Activated B cell treated with CpG ODN at 0.5 μM for 24 hours (primary cell): ENCODE results near the gene CCL7. TPM values are rescaled to one million over a fixed set of nuclear protein-coding genes. Genes with fewer than 3 reads are reported as not detected.

Experiments used
- ATAC-seq: fragments of 200-7000 bp; cut with Tn5 transposase; one replicate; pipeline ENCODE4 v1.10.0; 2021; ENCODE audit warnings: low read depth, mild to moderate bottlenecking, moderate library complexity
- CTCF ChIA-PET: fragments of 350-600 bp; sonication (Branson Sonifier 250); formaldehyde crosslinking; loops from one replicate; lab custom pipeline; 2021; ENCODE audit warnings: antibody characterized with exemption; lab: Charles Lee
- POLR2A ChIA-PET: fragments of 350-600 bp; sonication (Branson Sonifier 250); formaldehyde crosslinking; loops from one replicate; lab custom pipeline; 2021; ENCODE audit warnings: antibody characterized with exemption; lab: Charles Lee
- DNase-seq: peaks from one replicate; pipeline ENCODE4 v3.0.0; 2022
- H3K27ac Mint-ChIP-seq: one replicate; pipeline ENCODE4 v1.8.0; 2020; ENCODE audit warnings: mixed read lengths
- H3K27me3 Mint-ChIP-seq: one replicate; pipeline ENCODE4 v1.8.0; 2021; ENCODE audit warnings: mixed read lengths
- H3K36me3 Mint-ChIP-seq: one replicate; pipeline ENCODE4 v1.8.0; 2021; ENCODE audit warnings: low read depth, mixed read lengths
- H3K4me1 Mint-ChIP-seq: one replicate; pipeline ENCODE4 v1.8.0; 2021; ENCODE audit warnings: mixed read lengths
- H3K4me3 Mint-ChIP-seq: one replicate; pipeline ENCODE4 v1.8.0; 2020; ENCODE audit warnings: mild to moderate bottlenecking, mixed read lengths
- H3K9me3 Mint-ChIP-seq: one replicate; pipeline ENCODE4 v1.8.0; 2020; ENCODE audit warnings: mixed read lengths
- intact Hi-C: fragments of 100-400 bp; cut with micrococcal nuclease; formaldehyde crosslinking; loops from one replicate; pipeline ENCODE4 v1.15.1; 2024
- total RNA-seq: library from RNA; stranded (reverse); gene quantifications from 2 replicates; pipeline ENCODE4 v1.2.3, GENCODE V29; 2022
- TF ChIP-seq, protein P1 (sequence below): fragments of 200-600 bp; IDR thresholded peaks from one replicate; pipeline ENCODE4 v1.8.0; 2022; ENCODE audit warnings: antibody characterized with exemption, mild to moderate bottlenecking

Gene CCL7
- total RNA-seq, 1 donor from 2014 or later, result not detected

DNA sequence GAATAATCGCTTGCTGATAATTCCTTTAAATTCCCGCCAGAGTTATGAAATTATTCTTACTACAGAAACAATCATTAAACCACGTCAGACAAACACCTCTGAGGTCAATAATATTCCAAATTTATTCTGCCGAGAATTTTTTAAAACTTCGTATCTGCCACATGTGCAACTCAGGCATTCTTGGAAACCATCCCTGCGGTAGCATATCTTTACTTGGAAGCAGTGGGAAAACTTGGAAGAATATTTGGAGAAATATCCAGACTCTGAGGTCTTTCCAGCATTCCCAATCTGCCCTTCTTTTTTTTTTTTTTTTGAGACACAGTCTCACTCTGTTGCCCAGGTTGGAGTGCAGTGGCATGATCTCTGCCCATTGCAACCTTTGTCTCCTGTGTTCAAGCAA, 13.6 kb downstream of the CCL7 start:
- ATAC-seq (no peak), DNase-seq (no peak)
- intact Hi-C loops, result no loop called here
- Mint-ChIP-seq H3K9me3 (no peaks in the 10 kb centered on the region), H3K27ac (no peak overlapping the region), H3K36me3 (no peaks in the 10 kb centered on the region), H3K4me3 (no peak overlapping the region), H3K27me3 (peaks cover 34% of the 10 kb centered on the region), H3K4me1 (no peaks in the 10 kb centered on the region)
- ChIA-PET CTCF (no interaction called here), POLR2A (no interaction called here)
- TF ChIP-seq, protein P1, sequence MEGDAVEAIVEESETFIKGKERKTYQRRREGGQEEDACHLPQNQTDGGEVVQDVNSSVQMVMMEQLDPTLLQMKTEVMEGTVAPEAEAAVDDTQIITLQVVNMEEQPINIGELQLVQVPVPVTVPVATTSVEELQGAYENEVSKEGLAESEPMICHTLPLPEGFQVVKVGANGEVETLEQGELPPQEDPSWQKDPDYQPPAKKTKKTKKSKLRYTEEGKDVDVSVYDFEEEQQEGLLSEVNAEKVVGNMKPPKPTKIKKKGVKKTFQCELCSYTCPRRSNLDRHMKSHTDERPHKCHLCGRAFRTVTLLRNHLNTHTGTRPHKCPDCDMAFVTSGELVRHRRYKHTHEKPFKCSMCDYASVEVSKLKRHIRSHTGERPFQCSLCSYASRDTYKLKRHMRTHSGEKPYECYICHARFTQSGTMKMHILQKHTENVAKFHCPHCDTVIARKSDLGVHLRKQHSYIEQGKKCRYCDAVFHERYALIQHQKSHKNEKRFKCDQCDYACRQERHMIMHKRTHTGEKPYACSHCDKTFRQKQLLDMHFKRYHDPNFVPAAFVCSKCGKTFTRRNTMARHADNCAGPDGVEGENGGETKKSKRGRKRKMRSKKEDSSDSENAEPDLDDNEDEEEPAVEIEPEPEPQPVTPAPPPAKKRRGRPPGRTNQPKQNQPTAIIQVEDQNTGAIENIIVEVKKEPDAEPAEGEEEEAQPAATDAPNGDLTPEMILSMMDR, result no peak

DNA sequence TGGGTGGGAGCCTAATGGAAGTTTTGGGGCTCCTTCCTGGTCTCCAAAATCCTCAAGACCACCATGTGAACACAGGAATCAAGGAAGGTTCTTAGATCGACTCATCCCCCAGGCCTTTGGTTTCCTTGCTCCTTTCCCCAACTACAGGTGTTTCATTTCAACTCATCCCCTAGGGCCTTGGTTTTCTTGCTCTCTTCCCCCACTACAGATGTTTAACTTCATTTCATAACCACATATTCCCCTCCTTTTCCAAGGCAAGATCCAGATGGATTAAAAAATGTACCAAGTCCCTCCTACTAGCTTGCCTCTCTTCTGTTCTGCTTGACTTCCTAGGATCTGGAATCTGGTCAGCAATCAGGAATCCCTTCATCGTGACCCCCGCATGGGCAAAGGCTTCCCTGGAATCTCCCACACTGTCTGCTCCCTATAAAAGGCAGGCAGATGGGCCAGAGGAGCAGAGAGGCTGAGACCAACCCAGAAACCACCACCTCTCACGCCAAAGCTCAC, 15.3 kb downstream of the CCL7 start, which contains the start of gene CCL11:
Gene CCL11, plus strand, starts transcription at position 457 of the 507 bp plus-strand sequence. CDS start 67 bp downstream, outside the sequence.
- intact Hi-C loops, result no loop called here
- Mint-ChIP-seq H3K9me3 (no peaks in the 10 kb centered on the region), H3K27me3 (peaks cover 34% of the 10 kb centered on the region), H3K36me3 (no peaks in the 10 kb centered on the region), H3K4me1 (no peaks in the 10 kb centered on the region), H3K27ac (no peak within 1 kb of the TSS), H3K4me3 (no peak within 1 kb of the TSS)
- TF ChIP-seq, protein P1, result no peak
- ChIA-PET POLR2A (no interaction called here), CTCF (no interaction called here)
- no peak for ATAC-seq
- DNase-seq, result no peak

DNA sequence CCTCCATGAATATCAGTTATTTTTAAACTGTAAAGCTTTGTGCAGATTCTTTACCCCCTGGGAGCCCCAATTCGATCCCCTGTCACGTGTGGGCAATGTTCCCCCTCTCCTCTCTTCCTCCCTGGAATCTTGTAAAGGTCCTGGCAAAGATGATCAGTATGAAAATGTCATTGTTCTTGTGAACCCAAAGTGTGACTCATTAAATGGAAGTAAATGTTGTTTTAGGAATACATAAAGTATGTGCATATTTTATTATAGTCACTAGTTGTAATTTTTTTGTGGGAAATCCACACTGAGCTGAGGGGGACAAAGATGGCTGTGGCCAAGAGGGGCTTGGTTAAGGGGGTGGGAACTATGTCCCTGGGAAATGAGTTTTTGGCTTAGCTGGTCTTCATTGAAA, 17.9 kb downstream of the CCL7 start:
- H3K4me3 Mint-ChIP-seq, result no peak overlapping the region
- H3K9me3 Mint-ChIP-seq, result no peaks in the 10 kb centered on the region
- no peak for ATAC-seq
- ChIA-PET POLR2A (no interaction called here), CTCF (interaction anchor here (0.6 kb wide), 1 partner anchor 31 kb away, joined by 4 read pairs; no protein-coding TSS in a partner anchor)
- no peak overlapping the region for H3K27ac Mint-ChIP-seq
- intact Hi-C loops, result no loop called here
- no peaks in the 10 kb centered on the region for H3K36me3 Mint-ChIP-seq
- no peak for DNase-seq
- TF ChIP-seq, protein P1, result no peak
- H3K27me3 Mint-ChIP-seq, result peaks cover 26% of the 10 kb centered on the region
- no peaks in the 10 kb centered on the region for H3K4me1 Mint-ChIP-seq

DNA sequence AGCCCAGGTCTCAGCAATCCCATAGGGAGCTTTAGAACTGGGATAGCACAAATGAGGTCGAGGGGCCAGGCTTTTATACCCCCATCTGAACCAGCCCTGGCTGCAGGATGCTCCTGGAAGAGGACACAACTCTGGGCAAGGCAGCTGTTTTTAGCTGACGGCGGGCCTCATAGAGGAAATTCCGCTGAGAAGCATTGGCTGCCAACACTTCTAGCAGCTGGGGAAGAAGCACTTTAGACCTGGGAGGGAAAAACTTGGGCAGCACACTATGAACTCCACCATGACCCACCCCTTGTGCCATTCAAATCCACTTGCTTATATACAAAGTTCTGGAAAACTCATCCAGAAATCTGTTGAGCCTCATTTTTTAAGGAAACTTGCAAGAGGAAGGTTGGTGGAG, 20.6 kb downstream of the CCL7 start:
- no peak for ATAC-seq
- H3K4me3 Mint-ChIP-seq, result no peak overlapping the region
- intact Hi-C loops, result no loop called here

DNA sequence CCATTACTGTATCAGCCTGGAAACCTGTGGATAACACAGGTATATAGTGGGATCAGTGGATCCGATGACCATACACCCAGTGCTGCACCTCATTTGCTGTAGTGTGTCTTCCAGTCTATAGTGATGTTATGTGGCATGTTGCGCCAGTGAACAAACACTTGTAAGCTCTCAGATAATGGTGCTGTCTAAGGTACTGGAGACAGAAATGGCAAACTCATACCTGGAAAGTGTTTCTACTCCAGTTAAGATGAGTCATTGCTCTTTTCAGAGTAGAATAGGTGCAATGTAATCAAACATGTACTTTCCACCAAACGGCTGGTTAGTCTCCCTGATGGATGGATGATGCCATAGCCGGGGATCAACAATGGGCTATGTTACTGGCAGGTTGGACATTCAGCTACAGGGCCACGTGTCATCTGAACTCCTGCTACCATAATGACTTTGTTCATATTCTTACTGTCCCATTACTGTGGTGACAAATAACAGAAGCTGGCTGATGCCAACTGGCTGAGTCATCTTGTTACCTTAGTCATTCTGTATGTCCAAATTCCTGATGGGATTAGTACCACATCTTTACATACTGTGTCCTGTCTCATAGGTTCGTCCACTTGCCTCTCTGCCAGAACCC, 21.8 kb downstream of the CCL7 start:
- TF ChIP-seq, protein P1, result no peak
- no peak for ATAC-seq
- ChIA-PET POLR2A (no interaction called here), CTCF (no interaction called here)
- Mint-ChIP-seq H3K9me3 (peaks cover 2% of the 10 kb centered on the region), H3K27me3 (peaks cover 20% of the 10 kb centered on the region), H3K4me1 (no peaks in the 10 kb centered on the region), H3K36me3 (no peaks in the 10 kb centered on the region), H3K27ac (no peak overlapping the region), H3K4me3 (no peak overlapping the region)
- intact Hi-C loops, result no loop called here
- DNase-seq, result no peak

More for the DNA sequence above, 20.6 kb downstream of the CCL7 start:
- Mint-ChIP-seq H3K9me3 (no peaks in the 10 kb centered on the region), H3K27me3 (peaks cover 26% of the 10 kb centered on the region), H3K4me1 (no peaks in the 10 kb centered on the region), H3K36me3 (no peaks in the 10 kb centered on the region), H3K27ac (no peak overlapping the region)
- no peak for DNase-seq
- ChIA-PET CTCF (no interaction called here), POLR2A (no interaction called here)
- TF ChIP-seq, protein P1, result no peak
